Body of pancreas (tissue), 4 donors: ENCODE measurements around the gene ALDH1A3. TPM values are rescaled to one million over a fixed set of nuclear protein-coding genes. Genes with fewer than 3 reads are reported as not detected.

Experiments used
- ATAC-seq: fragments of 150-250 bp; one replicate; pipeline ENCODE4 v1.9.1; 2016
- DNase-seq, 4 donors: peaks; one replicate each; pipeline ENCODE4 v3.0.0-alpha.2; 2019
- H3K27ac ChIP-seq, 4 donors: fragments of 200-600 bp; sonication (generic); 1 replicate in 3 of 4; 2 replicates in 1 of 4; pipeline versions ENCODE4 v1.5.1 to v1.6.1; 2016 to 2019; ENCODE audit warnings: mild to moderate bottlenecking in 1 of 4, mixed read lengths in 1 of 4, moderate library complexity in 1 of 4
- H3K27me3 ChIP-seq, 2 donors: fragments of 200-600 bp; sonication (generic); one replicate each; pipeline ENCODE4 v1.6.0; 2016; ENCODE audit warnings: mild to moderate bottlenecking in 1 of 2
- H3K36me3 ChIP-seq, 2 donors: fragments of 200-600 bp; sonication (generic); replicated peaks in 1 of 2; 2 replicates each; pipeline ENCODE4 v1.5.1; 2016; ENCODE audit warnings: low read depth in 2 of 2; ENCODE audit not compliant: insufficient read depth in 1 of 2
- H3K4me1 ChIP-seq: fragments of 200-600 bp; sonication (generic); one replicate; pipeline ENCODE4 v1.6.0; 2016
- H3K4me3 ChIP-seq, 2 donors: fragments of 200-600 bp; sonication (generic); 1 replicate in 1 of 2; 2 replicates in 1 of 2; pipeline ENCODE4 v1.5.1; 2016 to 2019
- H3K9me3 ChIP-seq, 3 donors: fragments of 200-600 bp; sonication (generic); 1 replicate in 2 of 3; 2 replicates in 1 of 3; pipeline ENCODE4 v1.5.1; 2016
- CTCF ChIP-seq, 7 experiments: fragments of 450-650 bp in 4 of 7; fragments of 200-600 bp in 3 of 7; sonication (generic) in 3 of 7; IDR thresholded peaks; one replicate each; pipeline ENCODE4 v1.5.1; 2016 to 2019; ENCODE audit warnings: antibody characterized with exemption in 7 of 7
- POLR2A ChIP-seq, 3 donors: fragments of 450-650 bp; IDR thresholded peaks; one replicate each; pipeline ENCODE4 v1.6.1; 2016; ENCODE audit warnings: antibody characterized with exemption in 3 of 3, mild to moderate bottlenecking in 2 of 3
- WGBS, 2 donors: methylation state at CpG; one replicate each; pipeline ENCODE4 v1.1.5; 2017; 5-methylcytosine and 5-hydroxymethylcytosine counted together
- intact Hi-C: fragments of 100-400 bp; cut with DNase I; formaldehyde crosslinking; loops from one replicate; pipeline ENCODE4 v1.15.1; 2023
- small RNA-seq: library from RNA; depleted of rRNA; stranded (forward); fragments of <200 nt; gene quantifications from one replicate; pipeline ENCODE3, GENCODE V24; 2016
- total RNA-seq, 2 donors: library from RNA; depleted of rRNA; stranded (reverse); fragments of >200 nt; gene quantifications; one replicate each; pipeline ENCODE4 v1.1.0, GENCODE V29; 2016

ALDH1A3 gene
- total RNA-seq, 2 donors from 2014 or later = 19.5 to 33.9 TPM

DNA sequence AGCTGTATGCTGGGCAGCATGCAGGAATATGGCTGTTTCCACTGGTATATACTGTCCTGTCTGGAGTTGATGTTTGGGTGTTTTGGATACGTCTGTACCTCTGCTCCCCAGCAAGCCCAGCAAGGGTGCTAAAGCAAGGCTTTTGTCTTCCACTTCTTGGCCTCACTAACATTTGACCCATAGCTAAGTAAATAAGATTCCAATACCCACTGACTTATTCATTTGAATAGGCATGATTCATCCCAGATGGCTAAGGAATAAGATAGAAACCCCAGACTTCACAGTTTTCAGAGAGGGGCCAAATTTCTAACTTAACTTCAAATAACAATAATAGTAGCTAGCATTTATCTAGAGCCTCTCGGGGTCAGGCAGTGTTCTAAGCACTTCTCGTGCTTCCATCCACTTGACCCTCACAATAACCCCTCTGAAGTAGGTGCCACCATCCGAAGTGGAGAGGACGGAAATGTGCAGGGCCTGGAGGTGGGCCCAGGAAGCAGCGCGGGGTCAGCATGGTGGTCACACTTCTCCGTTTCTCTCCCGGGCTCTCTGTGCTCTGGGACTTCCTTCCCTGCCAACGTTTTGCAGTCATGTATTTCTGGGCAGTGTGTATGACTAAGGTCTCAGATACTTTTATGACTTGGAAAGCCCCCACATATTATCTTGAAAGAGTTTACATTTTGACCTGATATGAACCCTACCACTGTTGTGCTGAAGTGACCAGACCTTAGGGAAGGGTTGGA lies 78.9 kb downstream of the ALDH1A3 start:
- no peak for ATAC-seq
- Histone ChIP-seq H3K36me3 (no peaks in the 10 kb centered on the region), H3K27ac (no peak overlapping the region), H3K27me3 (no peaks in the 10 kb centered on the region), H3K4me3 (no peak overlapping the region), H3K9me3 (no peaks in the 10 kb centered on the region), H3K4me1 (no peaks in the 10 kb centered on the region)
- intact Hi-C loops = no loop called here
- TF ChIP-seq CTCF (IDR thresholded peaks at IDR 0.05) (no peak), POLR2A (IDR thresholded peaks at IDR 0.05) (no peak)
- DNase-seq = no peak
- 62 to 84% methylated on average over 10 of the region's 10 CpGs for whole genome bisulfite sequencing, 2 donors

DNA sequence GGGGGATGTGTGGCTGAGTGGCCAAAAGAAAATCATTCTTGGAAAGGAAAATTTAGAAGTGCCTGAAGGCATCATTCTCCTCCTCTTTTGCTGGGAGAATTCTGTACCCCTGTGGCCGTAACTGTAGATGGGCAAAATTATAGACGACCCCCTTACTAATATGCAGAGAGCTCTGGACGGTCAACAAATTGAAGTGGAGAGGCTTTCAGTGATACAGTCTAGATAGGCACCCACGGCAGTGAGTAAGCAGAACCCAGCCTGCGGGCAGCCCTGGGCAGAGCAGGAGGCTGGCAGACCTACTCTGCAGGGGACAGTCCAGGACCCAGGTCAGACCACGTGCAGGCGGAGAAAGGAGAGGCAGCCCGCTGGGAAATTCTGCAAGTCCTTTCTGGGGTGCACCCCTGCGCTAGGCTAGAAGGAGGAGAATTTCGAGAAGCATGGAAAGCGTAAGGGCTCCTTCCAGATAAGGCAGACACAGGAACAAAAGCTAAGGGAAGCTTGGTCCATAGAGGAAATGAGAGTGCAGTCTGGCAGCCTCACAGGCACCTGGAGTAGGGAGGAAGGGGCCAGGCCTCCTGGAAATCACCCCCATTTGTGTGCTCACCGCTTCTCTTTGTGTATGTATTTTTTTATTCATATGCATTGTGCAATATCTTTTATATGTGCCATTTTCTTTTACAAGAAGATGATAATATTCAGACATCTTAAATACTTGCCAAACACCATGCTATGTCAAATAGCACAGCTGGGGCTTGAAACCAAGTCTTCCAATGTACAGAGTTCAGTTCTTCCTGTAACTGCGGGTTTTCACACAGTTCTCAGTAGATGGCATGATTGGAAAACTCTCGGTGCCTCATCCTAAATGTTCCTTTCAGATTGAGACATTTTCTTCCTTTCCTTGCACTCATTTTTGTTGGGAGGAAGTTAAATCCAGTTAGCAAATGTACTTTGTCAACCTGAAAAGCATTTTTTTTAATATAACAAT lies 79.7 kb downstream of the ALDH1A3 start:
- no peak for DNase-seq
- no peak overlapping the region for H3K27ac ChIP-seq
- no peaks in the 10 kb centered on the region for H3K27me3 ChIP-seq
- H3K4me1 ChIP-seq = no peaks in the 10 kb centered on the region
- ATAC-seq = no peak
- no peak overlapping the region for H3K4me3 ChIP-seq
- no peaks in the 10 kb centered on the region for H3K36me3 ChIP-seq
- no peak for TF ChIP-seq POLR2A (IDR thresholded peaks at IDR 0.05)
- TF ChIP-seq CTCF (IDR thresholded peaks at IDR 0.05) = no peak
- intact Hi-C loops = no loop called here
- WGBS, 2 donors = 72 to 84% methylated on average over 14 of the region's 14 CpGs
- no peaks in the 10 kb centered on the region for H3K9me3 ChIP-seq

Small RNA genes lying within 50 kb of the gene (small RNA-seq; reads per million reads assigned to genes)
- gene AC015712.3 = not detected

Other genes starting within 250 kb of the ALDH1A3 start
- gene LRRK1, start 39.5 kb downstream of the ALDH1A3 start, total RNA-seq = 10 to 100 TPM; 12.2 to 14.0 TPM